ENCODE measurements around the gene JAG2.

- TF ChIP-seq ZNF10 (tag by site-specific recombination; IDR thresholded peaks at IDR 0.05) (no peak), MZF1 (tag by site-specific recombination; IDR thresholded peaks at IDR 0.05; ENCODE audit: borderline replicate concordance) (no peak), ZNF121 (tag by site-specific recombination; IDR thresholded peaks at IDR 0.05) (no peak), ZNF670 (tag by site-specific recombination; IDR thresholded peaks at IDR 0.05; ENCODE audit: low read depth) (no peak), ZNF248 (tag by site-specific recombination; IDR thresholded peaks at IDR 0.05) (no peak)
These were observed 26.5 kb upstream of the JAG2 start for GRCh38 chr14:105195051-105195450.
